ENCODE results near the gene METTL3. TPM values are rescaled to one million over a fixed set of nuclear protein-coding genes. Genes with fewer than 3 reads are reported as not detected.
A peak's percentile ranks its signal among the peaks of the same experiment; 100 is the strongest.

METTL3 gene
- total and polyA plus RNA-seq, 2 of the 13 experiments (the other 11 are each of a cell fraction or from before 2014, with no cell fraction given): 123 to 130 TPM

- TF ChIP-seq THRA (CRISPR knock-in tag; IDR thresholded peaks at IDR 0.05; ENCODE audit: borderline replicate concordance): no peak
- no peak for TF ChIP-seq MYPOP (CRISPR knock-in tag; IDR thresholded peaks at IDR 0.05)
- TF ChIP-seq NFRKB (IDR thresholded peaks at IDR 0.05): no peak
- no peak for TF ChIP-seq NR2F2 (IDR thresholded peaks at IDR 0.05; ENCODE audit: borderline replicate concordance, low read depth)
- no peak for TF ChIP-seq CBX1 (IDR thresholded peaks at IDR 0.05; ENCODE audit: low read depth)
Measured at GRCh38 chr14:21533294-21533693, 22.2 kb upstream of the METTL3 start (continued).

- Histone ChIP-seq H3K36me3 (replicated peaks in 1 of 2; ENCODE audit: control insufficient read depth in 1 of 2, insufficient read depth in 2 of 2, low read length in 2 of 2) (no peaks in the 10 kb centered on the region), H4K20me1 (ENCODE audit: insufficient read depth, low read length) (no peaks in the 10 kb centered on the region), H3K27me3 (ENCODE audit: control insufficient read depth in 1 of 2, insufficient read depth in 2 of 2, low read length in 2 of 2) (peaks cover 0 to under 1% of the 10 kb centered on the region in 2 experiments; a peak in 1 of 5 replicates), H3K9me3 (ENCODE audit: low read length) (peaks cover 5% of the 10 kb centered on the region), H3K4me2 (ENCODE audit: low read depth, low read length) (peak overlapping the region; percentile 68; the same call in 1 of the 2 replicates), H3K4me3 (replicated peaks in 1 of 3; ENCODE audit: insufficient read depth in 1 of 3, low read depth in 2 of 3, low read length in 3 of 3) (no peak overlapping the region; a peak in 1 of 6 replicates), H3K79me2 (ENCODE audit: insufficient read depth, low read length) (no peaks in the 10 kb centered on the region), H3K27ac (ENCODE audit: extremely low read length, insufficient read depth, low read length) (peak overlapping the region; percentile 85), H2AFZ (ENCODE audit: low read length) (peak overlapping the region; percentile 59), H3K9ac (ENCODE audit: insufficient read depth, low read depth, low read length) (peak overlapping the region; percentile 57), H3K4me1 (ENCODE audit: insufficient read depth, low read length) (peaks cover 46% of the 10 kb centered on the region)
- ATAC-seq (no peak), DNase-seq (ENCODE audit: low spot score) (no peak), FAIRE-seq (peak; percentile 8)
- BruUV-seq (replicated peaks): TSS peak; percentile 72
- intact Hi-C loops (cut with micrococcal nuclease; ENCODE audit: unreplicated experiment) (no loop called here), in situ Hi-C loops (cut with HindIII; ENCODE audit: extremely low pct_ligation_motif_present, low pct_unique_long_range_greater_than_20kb) (no loop called here)
- ChIA-PET POLR2A (interaction anchor here (1.6 to 10.8 kb wide), 3 partner anchors 17 to 74 kb away, joined by 5 to 173 read pairs (median 8); partner anchors contain the start of genes CHD8 and METTL3), CTCF (ENCODE audit: low intra/inter-chr PET ratio, low total read pairs) (no interaction called here)
- 85% methylated on average over 1 of the region's 1 CpG for WGBS (ENCODE audit: low lambda C conversion rate)
- TF ChIP-seq MYPOP (CRISPR knock-in tag; IDR thresholded peaks at IDR 0.05): no peak
- TF ChIP-seq HNRNPLL (IDR thresholded peaks at IDR 0.05; ENCODE audit: low read depth, low read length, poor library complexity, severe bottlenecking): no peak
- no peak for TF ChIP-seq ZNF160 (CRISPR knock-in tag; IDR thresholded peaks at IDR 0.05)
- no peak for TF ChIP-seq HNRNPK (IDR thresholded peaks at IDR 0.05; ENCODE audit: low read depth, low read length, poor library complexity, severe bottlenecking)
- TF ChIP-seq ZBTB42 (CRISPR knock-in tag; IDR thresholded peaks at IDR 0.05): 0 out of 2 replicates have a peak, but pooled peaks have one; percentile 25
- TF ChIP-seq ZNF563 (CRISPR knock-in tag; IDR thresholded peaks at IDR 0.05): no peak
- 0 out of 2 replicates have a peak, but pooled peaks have one; percentile 2 for TF ChIP-seq ZFP1 (CRISPR knock-in tag; IDR thresholded peaks at IDR 0.05)
- TF ChIP-seq MLLT10 (CRISPR knock-in tag; IDR thresholded peaks at IDR 0.05): no peak
- TF ChIP-seq PHF20 (CRISPR knock-in tag; IDR thresholded peaks at IDR 0.05): 0 out of 2 replicates have a peak, but pooled peaks have one; percentile 2
- no peak for TF ChIP-seq ZNF230 (CRISPR knock-in tag; IDR thresholded peaks at IDR 0.05)
- no peak for TF ChIP-seq ZNF253 (CRISPR knock-in tag; IDR thresholded peaks at IDR 0.05; ENCODE audit: borderline replicate concordance)
- TF ChIP-seq PREB (CRISPR knock-in tag; IDR thresholded peaks at IDR 0.05): no peak
- TF ChIP-seq MZF1 (CRISPR knock-in tag; IDR thresholded peaks at IDR 0.05; ENCODE audit: borderline replicate concordance): no peak
- TF ChIP-seq ZNF543 (CRISPR knock-in tag; IDR thresholded peaks at IDR 0.05): no peak
- TF ChIP-seq NFKBIZ (CRISPR knock-in tag; IDR thresholded peaks at IDR 0.05): no peak
Measured at GRCh38 chr14:21529515-21529914, 18.4 kb upstream of the METTL3 start.
